ENCODE results near the gene SH3RF1.

- TF ChIP-seq, protein P1, sequence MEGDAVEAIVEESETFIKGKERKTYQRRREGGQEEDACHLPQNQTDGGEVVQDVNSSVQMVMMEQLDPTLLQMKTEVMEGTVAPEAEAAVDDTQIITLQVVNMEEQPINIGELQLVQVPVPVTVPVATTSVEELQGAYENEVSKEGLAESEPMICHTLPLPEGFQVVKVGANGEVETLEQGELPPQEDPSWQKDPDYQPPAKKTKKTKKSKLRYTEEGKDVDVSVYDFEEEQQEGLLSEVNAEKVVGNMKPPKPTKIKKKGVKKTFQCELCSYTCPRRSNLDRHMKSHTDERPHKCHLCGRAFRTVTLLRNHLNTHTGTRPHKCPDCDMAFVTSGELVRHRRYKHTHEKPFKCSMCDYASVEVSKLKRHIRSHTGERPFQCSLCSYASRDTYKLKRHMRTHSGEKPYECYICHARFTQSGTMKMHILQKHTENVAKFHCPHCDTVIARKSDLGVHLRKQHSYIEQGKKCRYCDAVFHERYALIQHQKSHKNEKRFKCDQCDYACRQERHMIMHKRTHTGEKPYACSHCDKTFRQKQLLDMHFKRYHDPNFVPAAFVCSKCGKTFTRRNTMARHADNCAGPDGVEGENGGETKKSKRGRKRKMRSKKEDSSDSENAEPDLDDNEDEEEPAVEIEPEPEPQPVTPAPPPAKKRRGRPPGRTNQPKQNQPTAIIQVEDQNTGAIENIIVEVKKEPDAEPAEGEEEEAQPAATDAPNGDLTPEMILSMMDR (IDR thresholded peaks at IDR 0.05; ENCODE audit: low read depth, low read length, poor library complexity, severe bottlenecking) = no peak
- TF ChIP-seq EZH2phosphoT487 (IDR thresholded peaks at IDR 0.05; ENCODE audit: borderline replicate concordance, low read length) = no peak
Measured at GRCh38 chr4:169107528-169107927, 163.2 kb downstream of the SH3RF1 start.

Measured in DOHH2 (cell line).